ENCODE data around the gene PLA2G5.

Gene PLA2G5

GRCh38 chr1:20068722-20069121 is 1.3 kb upstream of the PLA2G5 start:
- no peak for DNase-seq (ENCODE audit: low read depth in 2 of 2)

- no peak for DNase-seq (ENCODE audit: low read depth in 2 of 2)
Measured at GRCh38 chr1:20070357-20070756, 363 bp downstream of the PLA2G5 start.

GRCh38 chr1:20071416-20071815 is 1.4 kb downstream of the PLA2G5 start:
- no peak for DNase-seq (ENCODE audit: low read depth in 2 of 2)

GRCh38 chr1:20072771-20073170 is 2.8 kb downstream of the PLA2G5 start:
- DNase-seq (ENCODE audit: low read depth in 2 of 2) = no peak

- no peak for DNase-seq (ENCODE audit: low read depth in 2 of 2)
Measured at GRCh38 chr1:20073256-20073655, 3.3 kb downstream of the PLA2G5 start.

- DNase-seq (ENCODE audit: low read depth in 2 of 2) = no peak
Measured at GRCh38 chr1:20074055-20074724, 4.2 kb downstream of the PLA2G5 start.

GRCh38 chr1:20074725-20075171 is 4.8 kb downstream of the PLA2G5 start:
- no peak for DNase-seq (ENCODE audit: low read depth in 2 of 2)

- no peak for DNase-seq (ENCODE audit: low read depth in 2 of 2)
Measured at GRCh38 chr1:20075345-20075744, 5.4 kb downstream of the PLA2G5 start.

GRCh38 chr1:20076223-20076622 is 6.2 kb downstream of the PLA2G5 start:
- DNase-seq (ENCODE audit: low read depth in 2 of 2) = no peak

GRCh38 chr1:20076710-20077461 is 6.9 kb downstream of the PLA2G5 start:
- DNase-seq (ENCODE audit: low read depth in 2 of 2) = no peak

- DNase-seq (ENCODE audit: low read depth in 2 of 2) = no peak
Measured at GRCh38 chr1:20078171-20078651, 8.2 kb downstream of the PLA2G5 start.

GRCh38 chr1:20078711-20079110 is 8.7 kb downstream of the PLA2G5 start:
- no peak for DNase-seq (ENCODE audit: low read depth in 2 of 2)

- no peak for DNase-seq (ENCODE audit: low read depth in 2 of 2)
Measured at GRCh38 chr1:20079661-20080305, 9.8 kb downstream of the PLA2G5 start.

- DNase-seq (ENCODE audit: low read depth in 2 of 2) = no peak
Measured at GRCh38 chr1:20080441-20081352, 10.7 kb downstream of the PLA2G5 start.

GRCh38 chr1:20081353-20081810 is 11.4 kb downstream of the PLA2G5 start:
- DNase-seq (ENCODE audit: low read depth in 2 of 2) = no peak

- no peak for DNase-seq (ENCODE audit: low read depth in 2 of 2)
Measured at GRCh38 chr1:20082772-20083171, 12.8 kb downstream of the PLA2G5 start.

- DNase-seq (ENCODE audit: low read depth in 2 of 2) = no peak
Measured at GRCh38 chr1:20083178-20083944, 13.4 kb downstream of the PLA2G5 start.

- no peak for DNase-seq (ENCODE audit: low read depth in 2 of 2)
Measured at GRCh38 chr1:20086800-20087199, 16.8 kb downstream of the PLA2G5 start.

GRCh38 chr1:20087668-20088067 is 17.7 kb downstream of the PLA2G5 start:
- no peak for DNase-seq (ENCODE audit: low read depth in 2 of 2)

- no peak for DNase-seq (ENCODE audit: low read depth in 2 of 2)
Measured at GRCh38 chr1:20089328-20090077, 19.5 kb downstream of the PLA2G5 start.
